GM23338 (cell line): Measurements from ENCODE around the gene GTF3C1. TPM values are rescaled to one million over a fixed set of nuclear protein-coding genes. Genes with fewer than 3 reads are reported as not detected.

ENCODE experiments used
- ATAC-seq: fragments of 200-7000 bp; cut with Tn5 transposase; 3 replicates; pipeline ENCODE4 v1.9.1; 2020
- DNase-seq: peaks from one replicate; pipeline ENCODE4 v3.0.0-alpha.2; 2015; ENCODE audit warnings: low spot score
- H2AFZ ChIP-seq: fragments of 200-600 bp; sonication (generic); 2 replicates; pipeline ENCODE4 v1.8.0; 2016; ENCODE audit warnings: antibody characterized with exemption, mild to moderate bottlenecking, moderate library complexity
- H3F3A ChIP-seq: fragments of 200-600 bp; sonication (generic); replicated peaks from 2 replicates; pipeline ENCODE4 v1.8.0; 2017; ENCODE audit warnings: antibody characterized with exemption, mixed run types, low read depth
- H3K27ac ChIP-seq: fragments of 200-600 bp; sonication (generic); 2 replicates; pipeline ENCODE4 v1.6.1; 2016; ENCODE audit warnings: low read depth
- H3K27me3 ChIP-seq: fragments of 200-600 bp; sonication (generic); 2 replicates; pipeline ENCODE4 v1.8.0; 2016; ENCODE audit warnings: mild to moderate bottlenecking, mixed run types, moderate library complexity; ENCODE audit not compliant: insufficient read depth
- H3K36me3 ChIP-seq: fragments of 200-600 bp; sonication (generic); 2 replicates; pipeline ENCODE4 v1.8.0; 2016; ENCODE audit warnings: mild to moderate bottlenecking; ENCODE audit not compliant: insufficient read depth
- H3K4me1 ChIP-seq: fragments of 200-600 bp; sonication (generic); 2 replicates; pipeline ENCODE4 v1.8.0; 2016; ENCODE audit warnings: mild to moderate bottlenecking, moderate library complexity; ENCODE audit not compliant: insufficient read depth
- H3K4me2 ChIP-seq: fragments of 200-600 bp; sonication (generic); 2 replicates; pipeline ENCODE4 v1.7.1; 2017; ENCODE audit warnings: mixed run types
- H3K4me3 ChIP-seq: fragments of 200-600 bp; sonication (generic); 2 replicates; pipeline ENCODE4 v1.6.1; 2016; ENCODE audit warnings: mixed run types
- H3K79me2 ChIP-seq: fragments of 200-600 bp; sonication (generic); replicated peaks from 2 replicates; pipeline ENCODE4 v1.8.0; 2017; ENCODE audit warnings: mild to moderate bottlenecking; ENCODE audit not compliant: insufficient read depth
- H3K9me2 ChIP-seq: fragments of 200-600 bp; sonication (generic); 2 replicates; pipeline ENCODE4 v1.8.0; 2017; ENCODE audit not compliant: insufficient read depth
- H4K20me1 ChIP-seq: fragments of 200-600 bp; sonication (generic); replicated peaks from 2 replicates; pipeline ENCODE4 v1.8.0; 2017; ENCODE audit warnings: mild to moderate bottlenecking; ENCODE audit not compliant: insufficient read depth
- H3K27ac Mint-ChIP-seq: 2 replicates; pipeline ENCODE4 v1.8.0; 2020; ENCODE audit warnings: inconsistent platforms, mild to moderate bottlenecking, moderate library complexity, mixed read lengths
- H3K27me3 Mint-ChIP-seq: 3 replicates; pipeline ENCODE4 v1.8.0; 2022; ENCODE audit warnings: low read depth, mild to moderate bottlenecking, moderate library complexity, mixed read lengths, inconsistent platforms; ENCODE audit not compliant: insufficient read depth, poor library complexity
- H3K36me3 Mint-ChIP-seq: 3 replicates; pipeline ENCODE4 v1.8.0; 2021; ENCODE audit warnings: low read depth, mild to moderate bottlenecking, inconsistent platforms, moderate library complexity, mixed read lengths
- H3K4me1 Mint-ChIP-seq: 3 replicates; pipeline ENCODE4 v1.8.0; 2020; ENCODE audit warnings: mild to moderate bottlenecking, inconsistent platforms, mixed read lengths
- H3K4me3 Mint-ChIP-seq: 3 replicates; pipeline ENCODE4 v1.8.0; 2021; ENCODE audit warnings: moderate library complexity, mild to moderate bottlenecking, inconsistent platforms, mixed read lengths
- H3K9me3 Mint-ChIP-seq: 3 replicates; pipeline ENCODE4 v1.8.0; 2020; ENCODE audit warnings: moderate library complexity, mild to moderate bottlenecking, inconsistent platforms, mixed read lengths
- EZH2 ChIP-seq: fragments of 200-600 bp; sonication (generic); IDR thresholded peaks from one replicate; pipeline ENCODE4 v1.8.0; 2017; ENCODE audit warnings: antibody characterized with exemption, mild to moderate bottlenecking, low read depth; ENCODE audit not compliant: unreplicated experiment
- JUNB ChIP-seq: IDR thresholded peaks from one replicate; pipeline ENCODE4 v1.6.1; 2016; ENCODE audit warnings: antibody characterized with exemption; ENCODE audit not compliant: unreplicated experiment
- NANOG ChIP-seq: IDR thresholded peaks from 2 replicates; pipeline ENCODE4 v1.6.1; 2016; ENCODE audit warnings: antibody characterized with exemption, borderline replicate concordance
- STAT1 ChIP-seq: IDR thresholded peaks from one replicate; pipeline ENCODE4 v1.6.1; 2016; ENCODE audit warnings: antibody characterized with exemption; ENCODE audit not compliant: unreplicated experiment
- ZNF114 ChIP-seq: fragments of 250-450 bp; sonication (Bioruptor Pico); IDR thresholded peaks from 2 replicates; pipeline ENCODE4 v1.5.0; 2020; ENCODE audit warnings: mild to moderate bottlenecking, moderate library complexity
- ZNF331 ChIP-seq: fragments of 250-450 bp; sonication (Bioruptor Pico); IDR thresholded peaks from 2 replicates; pipeline ENCODE4 v1.5.0; 2020; ENCODE audit warnings: low read depth, mild to moderate bottlenecking, moderate library complexity
- polyA plus RNA-seq: library from polyadenylated mRNA; unstranded; fragments of >200 nt; fragmentation: Nextera tagmentation; extraction: Ambion mirVana; gene quantifications from 2 replicates; pipeline ENCODE4 v1.2.1, GENCODE V29; 2016
- total RNA-seq: library from RNA; depleted of rRNA; stranded (reverse); fragments of >200 nt; shearing (Covaris generic); gene quantifications from 2 replicates; pipeline ENCODE4 v1.2.3, GENCODE V29; 2014
- TF ChIP-seq, protein P1 (sequence below): fragments of 250-450 bp; sonication (Bioruptor Pico); IDR thresholded peaks from 2 replicates; pipeline ENCODE4 v1.5.0; 2020; ENCODE audit warnings: mild to moderate bottlenecking, moderate library complexity
- TF ChIP-seq, protein P2 (sequence below): IDR thresholded peaks from one replicate; pipeline ENCODE4 v1.6.1; 2018; ENCODE audit warnings: antibody characterized with exemption; ENCODE audit not compliant: unreplicated experiment
- TF ChIP-seq, protein P3 (sequence below): IDR thresholded peaks from 2 replicates; pipeline ENCODE4 v1.6.1; 2016; ENCODE audit warnings: antibody characterized with exemption
- TF ChIP-seq, protein P4 (sequence below), 2 experiments: fragments of 200-600 bp in 1 of 2; sonication (generic) in 1 of 2; conservative IDR thresholded peaks; 2 replicates each; pipeline versions ENCODE4 v1.5.1 to v1.6.1; 2016 to 2017; ENCODE audit warnings: antibody characterized with exemption in 2 of 2, low read depth in 2 of 2, mild to moderate bottlenecking in 2 of 2, moderate library complexity in 1 of 2

The GTF3C1 gene
- total and polyA plus RNA-seq, 2 experiments from 2014 or later, result 78.5 to 138 TPM

DNA sequence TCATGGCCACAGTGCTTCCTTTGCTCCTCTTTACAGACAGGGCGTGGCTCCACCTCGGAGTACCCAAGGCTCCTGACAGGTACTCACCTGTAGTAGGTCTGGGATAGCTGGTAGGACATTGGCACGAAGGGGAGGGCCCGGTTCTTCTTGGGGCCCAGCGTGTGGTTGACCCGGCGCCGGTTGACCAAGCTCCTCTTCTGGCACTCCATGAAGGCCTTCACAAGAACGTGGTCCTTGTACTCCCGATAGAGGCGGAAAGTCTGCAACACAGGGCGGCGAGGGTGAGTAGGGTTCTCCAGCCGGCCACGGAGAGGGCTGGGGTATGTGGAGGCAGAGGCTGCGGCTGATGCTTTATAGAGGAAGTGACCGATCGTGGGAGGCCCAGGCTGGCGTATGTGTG is 78.1 kb downstream of the GTF3C1 start (continued):
- TF ChIP-seq, protein P1, sequence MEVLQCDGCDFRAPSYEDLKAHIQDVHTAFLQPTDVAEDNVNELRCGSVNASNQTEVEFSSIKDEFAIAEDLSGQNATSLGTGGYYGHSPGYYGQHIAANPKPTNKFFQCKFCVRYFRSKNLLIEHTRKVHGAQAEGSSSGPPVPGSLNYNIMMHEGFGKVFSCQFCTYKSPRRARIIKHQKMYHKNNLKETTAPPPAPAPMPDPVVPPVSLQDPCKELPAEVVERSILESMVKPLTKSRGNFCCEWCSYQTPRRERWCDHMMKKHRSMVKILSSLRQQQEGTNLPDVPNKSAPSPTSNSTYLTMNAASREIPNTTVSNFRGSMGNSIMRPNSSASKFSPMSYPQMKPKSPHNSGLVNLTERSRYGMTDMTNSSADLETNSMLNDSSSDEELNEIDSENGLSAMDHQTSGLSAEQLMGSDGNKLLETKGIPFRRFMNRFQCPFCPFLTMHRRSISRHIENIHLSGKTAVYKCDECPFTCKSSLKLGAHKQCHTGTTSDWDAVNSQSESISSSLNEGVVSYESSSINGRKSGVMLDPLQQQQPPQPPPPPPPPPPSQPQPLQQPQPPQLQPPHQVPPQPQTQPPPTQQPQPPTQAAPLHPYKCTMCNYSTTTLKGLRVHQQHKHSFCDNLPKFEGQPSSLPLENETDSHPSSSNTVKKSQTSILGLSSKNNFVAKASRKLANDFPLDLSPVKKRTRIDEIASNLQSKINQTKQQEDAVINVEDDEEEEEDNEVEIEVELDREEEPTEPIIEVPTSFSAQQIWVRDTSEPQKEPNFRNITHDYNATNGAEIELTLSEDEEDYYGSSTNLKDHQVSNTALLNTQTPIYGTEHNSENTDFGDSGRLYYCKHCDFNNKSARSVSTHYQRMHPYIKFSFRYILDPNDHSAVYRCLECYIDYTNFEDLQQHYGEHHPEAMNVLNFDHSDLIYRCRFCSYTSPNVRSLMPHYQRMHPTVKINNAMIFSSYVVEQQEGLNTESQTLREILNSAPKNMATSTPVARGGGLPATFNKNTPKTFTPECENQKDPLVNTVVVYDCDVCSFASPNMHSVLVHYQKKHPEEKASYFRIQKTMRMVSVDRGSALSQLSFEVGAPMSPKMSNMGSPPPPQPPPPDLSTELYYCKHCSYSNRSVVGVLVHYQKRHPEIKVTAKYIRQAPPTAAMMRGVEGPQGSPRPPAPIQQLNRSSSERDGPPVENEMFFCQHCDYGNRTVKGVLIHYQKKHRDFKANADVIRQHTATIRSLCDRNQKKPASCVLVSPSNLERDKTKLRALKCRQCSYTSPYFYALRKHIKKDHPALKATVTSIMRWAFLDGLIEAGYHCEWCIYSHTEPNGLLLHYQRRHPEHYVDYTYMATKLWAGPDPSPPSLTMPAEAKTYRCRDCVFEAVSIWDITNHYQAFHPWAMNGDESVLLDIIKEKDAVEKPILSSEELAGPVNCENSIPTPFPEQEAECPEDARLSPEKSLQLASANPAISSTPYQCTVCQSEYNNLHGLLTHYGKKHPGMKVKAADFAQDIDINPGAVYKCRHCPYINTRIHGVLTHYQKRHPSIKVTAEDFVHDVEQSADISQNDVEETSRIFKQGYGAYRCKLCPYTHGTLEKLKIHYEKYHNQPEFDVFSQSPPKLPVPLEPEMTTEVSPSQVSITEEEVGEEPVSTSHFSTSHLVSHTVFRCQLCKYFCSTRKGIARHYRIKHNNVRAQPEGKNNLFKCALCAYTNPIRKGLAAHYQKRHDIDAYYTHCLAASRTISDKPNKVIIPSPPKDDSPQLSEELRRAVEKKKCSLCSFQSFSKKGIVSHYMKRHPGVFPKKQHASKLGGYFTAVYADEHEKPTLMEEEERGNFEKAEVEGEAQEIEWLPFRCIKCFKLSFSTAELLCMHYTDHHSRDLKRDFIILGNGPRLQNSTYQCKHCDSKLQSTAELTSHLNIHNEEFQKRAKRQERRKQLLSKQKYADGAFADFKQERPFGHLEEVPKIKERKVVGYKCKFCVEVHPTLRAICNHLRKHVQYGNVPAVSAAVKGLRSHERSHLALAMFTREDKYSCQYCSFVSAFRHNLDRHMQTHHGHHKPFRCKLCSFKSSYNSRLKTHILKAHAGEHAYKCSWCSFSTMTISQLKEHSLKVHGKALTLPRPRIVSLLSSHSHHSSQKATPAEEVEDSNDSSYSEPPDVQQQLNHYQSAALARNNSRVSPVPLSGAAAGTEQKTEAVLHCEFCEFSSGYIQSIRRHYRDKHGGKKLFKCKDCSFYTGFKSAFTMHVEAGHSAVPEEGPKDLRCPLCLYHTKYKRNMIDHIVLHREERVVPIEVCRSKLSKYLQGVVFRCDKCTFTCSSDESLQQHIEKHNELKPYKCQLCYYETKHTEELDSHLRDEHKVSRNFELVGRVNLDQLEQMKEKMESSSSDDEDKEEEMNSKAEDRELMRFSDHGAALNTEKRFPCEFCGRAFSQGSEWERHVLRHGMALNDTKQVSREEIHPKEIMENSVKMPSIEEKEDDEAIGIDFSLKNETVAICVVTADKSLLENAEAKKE (CRISPR knock-in tag), result no peak
- TF ChIP-seq ZNF114, result no peak
- TF ChIP-seq ZNF331, result no peak
- no peak for TF ChIP-seq EZH2

DNA sequence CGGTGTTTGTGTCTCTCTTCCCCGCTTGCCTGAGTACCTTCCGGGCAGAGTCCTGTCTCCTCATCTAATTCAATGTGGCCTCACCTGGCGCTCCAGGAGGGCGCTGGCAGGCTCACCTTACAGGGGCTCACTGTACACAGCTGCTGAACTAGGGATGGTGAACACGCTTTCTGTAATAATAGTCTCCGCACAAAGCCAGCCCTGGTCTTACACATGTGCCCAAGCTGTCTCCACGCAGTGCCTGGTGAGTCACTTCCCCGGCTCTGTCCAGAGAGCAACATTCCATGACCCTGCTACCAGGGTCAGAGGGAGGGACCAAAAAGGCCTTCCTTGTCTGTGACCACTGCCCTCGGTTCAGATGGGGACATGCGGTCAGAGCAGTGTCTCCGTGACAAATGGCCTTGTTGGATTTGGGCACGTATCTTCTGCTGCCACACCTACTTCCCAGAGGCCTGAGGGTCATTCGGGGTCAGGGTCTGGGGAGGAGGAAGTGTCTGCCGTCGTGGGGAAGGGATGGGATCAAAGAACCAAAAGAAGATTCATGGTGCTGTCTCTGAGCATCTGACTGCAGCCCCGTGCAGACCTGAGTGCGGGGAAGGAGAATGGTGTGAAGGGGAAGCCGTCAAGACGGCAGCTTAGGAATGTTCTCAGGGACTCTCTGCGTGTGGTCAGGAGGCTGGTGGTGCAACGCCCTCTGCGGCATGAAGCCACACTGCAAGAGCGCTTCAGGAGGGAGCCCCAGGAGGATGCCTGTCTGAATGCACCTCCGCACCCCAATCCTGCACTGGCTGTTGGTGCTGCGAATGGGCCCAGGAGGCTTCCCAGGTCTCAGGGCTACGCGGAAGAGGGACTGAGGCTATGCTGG is 78.9 kb downstream of the GTF3C1 start:
- no peak overlapping the region for H3K27ac Mint-ChIP-seq
- TF ChIP-seq NANOG (no peak), EZH2 (no peak), ZNF331 (no peak), JUNB (no peak), STAT1 (no peak)
- TF ChIP-seq, protein P2, sequence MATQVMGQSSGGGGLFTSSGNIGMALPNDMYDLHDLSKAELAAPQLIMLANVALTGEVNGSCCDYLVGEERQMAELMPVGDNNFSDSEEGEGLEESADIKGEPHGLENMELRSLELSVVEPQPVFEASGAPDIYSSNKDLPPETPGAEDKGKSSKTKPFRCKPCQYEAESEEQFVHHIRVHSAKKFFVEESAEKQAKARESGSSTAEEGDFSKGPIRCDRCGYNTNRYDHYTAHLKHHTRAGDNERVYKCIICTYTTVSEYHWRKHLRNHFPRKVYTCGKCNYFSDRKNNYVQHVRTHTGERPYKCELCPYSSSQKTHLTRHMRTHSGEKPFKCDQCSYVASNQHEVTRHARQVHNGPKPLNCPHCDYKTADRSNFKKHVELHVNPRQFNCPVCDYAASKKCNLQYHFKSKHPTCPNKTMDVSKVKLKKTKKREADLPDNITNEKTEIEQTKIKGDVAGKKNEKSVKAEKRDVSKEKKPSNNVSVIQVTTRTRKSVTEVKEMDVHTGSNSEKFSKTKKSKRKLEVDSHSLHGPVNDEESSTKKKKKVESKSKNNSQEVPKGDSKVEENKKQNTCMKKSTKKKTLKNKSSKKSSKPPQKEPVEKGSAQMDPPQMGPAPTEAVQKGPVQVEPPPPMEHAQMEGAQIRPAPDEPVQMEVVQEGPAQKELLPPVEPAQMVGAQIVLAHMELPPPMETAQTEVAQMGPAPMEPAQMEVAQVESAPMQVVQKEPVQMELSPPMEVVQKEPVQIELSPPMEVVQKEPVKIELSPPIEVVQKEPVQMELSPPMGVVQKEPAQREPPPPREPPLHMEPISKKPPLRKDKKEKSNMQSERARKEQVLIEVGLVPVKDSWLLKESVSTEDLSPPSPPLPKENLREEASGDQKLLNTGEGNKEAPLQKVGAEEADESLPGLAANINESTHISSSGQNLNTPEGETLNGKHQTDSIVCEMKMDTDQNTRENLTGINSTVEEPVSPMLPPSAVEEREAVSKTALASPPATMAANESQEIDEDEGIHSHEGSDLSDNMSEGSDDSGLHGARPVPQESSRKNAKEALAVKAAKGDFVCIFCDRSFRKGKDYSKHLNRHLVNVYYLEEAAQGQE, result no peak
- TF ChIP-seq, protein P3, sequence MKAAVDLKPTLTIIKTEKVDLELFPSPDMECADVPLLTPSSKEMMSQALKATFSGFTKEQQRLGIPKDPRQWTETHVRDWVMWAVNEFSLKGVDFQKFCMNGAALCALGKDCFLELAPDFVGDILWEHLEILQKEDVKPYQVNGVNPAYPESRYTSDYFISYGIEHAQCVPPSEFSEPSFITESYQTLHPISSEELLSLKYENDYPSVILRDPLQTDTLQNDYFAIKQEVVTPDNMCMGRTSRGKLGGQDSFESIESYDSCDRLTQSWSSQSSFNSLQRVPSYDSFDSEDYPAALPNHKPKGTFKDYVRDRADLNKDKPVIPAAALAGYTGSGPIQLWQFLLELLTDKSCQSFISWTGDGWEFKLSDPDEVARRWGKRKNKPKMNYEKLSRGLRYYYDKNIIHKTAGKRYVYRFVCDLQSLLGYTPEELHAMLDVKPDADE, result no peak
- TF ChIP-seq, protein P4, sequence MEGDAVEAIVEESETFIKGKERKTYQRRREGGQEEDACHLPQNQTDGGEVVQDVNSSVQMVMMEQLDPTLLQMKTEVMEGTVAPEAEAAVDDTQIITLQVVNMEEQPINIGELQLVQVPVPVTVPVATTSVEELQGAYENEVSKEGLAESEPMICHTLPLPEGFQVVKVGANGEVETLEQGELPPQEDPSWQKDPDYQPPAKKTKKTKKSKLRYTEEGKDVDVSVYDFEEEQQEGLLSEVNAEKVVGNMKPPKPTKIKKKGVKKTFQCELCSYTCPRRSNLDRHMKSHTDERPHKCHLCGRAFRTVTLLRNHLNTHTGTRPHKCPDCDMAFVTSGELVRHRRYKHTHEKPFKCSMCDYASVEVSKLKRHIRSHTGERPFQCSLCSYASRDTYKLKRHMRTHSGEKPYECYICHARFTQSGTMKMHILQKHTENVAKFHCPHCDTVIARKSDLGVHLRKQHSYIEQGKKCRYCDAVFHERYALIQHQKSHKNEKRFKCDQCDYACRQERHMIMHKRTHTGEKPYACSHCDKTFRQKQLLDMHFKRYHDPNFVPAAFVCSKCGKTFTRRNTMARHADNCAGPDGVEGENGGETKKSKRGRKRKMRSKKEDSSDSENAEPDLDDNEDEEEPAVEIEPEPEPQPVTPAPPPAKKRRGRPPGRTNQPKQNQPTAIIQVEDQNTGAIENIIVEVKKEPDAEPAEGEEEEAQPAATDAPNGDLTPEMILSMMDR (conservative IDR thresholded peaks at IDR 0.05; ENCODE audit: low read depth in 2 of 2), result no peak

More for the DNA sequence above, 78.9 kb downstream of the GTF3C1 start:
- Mint-ChIP-seq H3K9me3 (no peaks in the 10 kb centered on the region), H3K4me3 (no peak overlapping the region), H3K27me3 (peaks cover 8% of the 10 kb centered on the region), H3K4me1 (no peaks in the 10 kb centered on the region), H3K36me3 (peaks cover 88% of the 10 kb centered on the region)
- no peaks in the 10 kb centered on the region for H3F3A ChIP-seq
- H3K9me2 ChIP-seq, result no peaks in the 10 kb centered on the region
- H3K4me2 ChIP-seq, result no peak overlapping the region
- H2AFZ ChIP-seq, result no peak overlapping the region
- H3K79me2 ChIP-seq, result no peaks in the 10 kb centered on the region
- DNase-seq (no peak), ATAC-seq (no peak)
- H3K36me3 ChIP-seq, result peaks cover 27% of the 10 kb centered on the region; the same call in 1 of the 2 replicates
- no peaks in the 10 kb centered on the region for H3K27me3 ChIP-seq
- H3K27ac ChIP-seq, result no peak overlapping the region
- H3K4me3 ChIP-seq, result no peak overlapping the region
- H3K4me1 ChIP-seq, result no peaks in the 10 kb centered on the region
- peaks cover 8% of the 10 kb centered on the region; the same call in 1 of the 2 replicates for H4K20me1 ChIP-seq
